GM20000 (cell line): Measurements from ENCODE around the gene CUX1.

Source experiments
- DNase-seq: peaks from one replicate; pipeline ENCODE4 v3.0.0; 2012; ENCODE audit warnings: low spot score
- CTCF ChIP-seq: IDR thresholded peaks from 2 replicates; pipeline ENCODE4 v1.5.1; 2012; ENCODE audit warnings: mild to moderate bottlenecking, control low read depth; ENCODE audit errors: extremely low read depth, missing control alignments

The CUX1 gene

GRCh38 chr7:101854084-101854865 is 36.8 kb downstream of the CUX1 start:
- TF ChIP-seq CTCF, result no peak
- DNase-seq, result no peak

DNA sequence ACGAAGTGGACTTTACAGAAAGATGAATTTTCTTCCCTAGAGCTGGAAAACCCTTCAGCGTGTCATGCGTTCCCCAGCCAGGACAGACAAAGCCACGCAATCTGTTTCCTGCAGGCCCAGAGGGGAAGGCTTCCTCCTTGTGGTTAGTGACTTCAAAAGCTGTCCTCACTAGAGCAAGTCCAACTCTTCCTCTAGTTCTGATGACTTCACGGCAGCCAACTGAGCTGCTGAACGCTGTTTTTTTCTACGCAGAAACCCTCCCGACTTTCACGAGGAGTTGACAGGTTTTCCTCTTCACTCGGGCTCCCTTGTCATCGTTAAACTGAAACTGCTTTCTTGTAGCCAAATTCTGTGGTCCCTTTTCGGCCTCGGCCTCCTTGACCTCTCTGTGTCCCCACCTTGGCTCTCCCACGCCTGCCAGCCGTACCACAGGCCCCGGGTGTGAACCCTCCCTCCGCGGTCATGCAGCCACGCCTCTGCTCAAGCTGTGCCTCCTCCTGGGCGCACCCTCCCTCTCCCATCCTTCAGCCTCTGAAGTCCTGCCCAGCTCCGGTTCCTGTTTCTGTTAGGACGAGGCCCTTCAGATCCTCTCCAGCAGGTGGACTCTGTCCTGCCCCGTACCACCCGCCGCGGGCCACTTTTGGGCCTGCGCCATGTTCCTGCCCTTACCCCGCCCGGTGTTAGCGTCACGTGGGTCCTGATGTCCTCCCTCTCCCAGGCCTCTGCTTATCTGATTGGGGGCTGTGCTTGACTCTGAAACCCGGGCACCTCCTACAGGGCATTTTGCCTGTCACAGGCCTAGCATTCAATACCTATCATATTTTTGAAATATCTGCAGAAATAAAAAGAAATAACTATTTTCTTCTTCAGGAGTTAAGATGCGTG is 39.3 kb downstream of the CUX1 start:
- DNase-seq, result peak; percentile 83
- TF ChIP-seq CTCF, result no peak

DNA sequence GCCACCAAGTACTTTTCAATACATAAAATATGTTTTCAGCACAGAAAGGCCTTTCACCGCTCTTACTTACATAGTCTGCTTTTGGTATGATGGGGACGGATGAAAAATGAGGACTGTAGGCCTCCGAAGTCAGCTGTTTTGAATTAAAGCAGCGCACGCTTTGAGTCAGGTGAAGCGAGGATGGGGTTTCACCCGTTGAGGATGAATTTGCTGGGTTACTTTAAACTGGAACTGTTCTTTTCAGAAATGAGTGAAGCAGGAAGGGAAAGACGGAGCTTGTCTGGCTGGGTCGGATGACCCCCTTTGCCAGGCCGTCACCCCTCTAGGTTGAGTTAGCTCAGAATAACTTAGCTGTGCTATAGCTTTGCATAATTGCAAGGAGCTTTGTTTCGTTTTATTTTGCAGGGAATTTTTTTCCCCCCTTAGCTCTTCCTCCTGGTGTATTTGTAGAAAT is 40.0 kb downstream of the CUX1 start:
- TF ChIP-seq CTCF, result no peak
- peak; percentile 58 for DNase-seq

- DNase-seq, result no peak
- no peak for TF ChIP-seq CTCF
These were observed 41.3 kb downstream of the CUX1 start for GRCh38 chr7:101858437-101859385.

DNA sequence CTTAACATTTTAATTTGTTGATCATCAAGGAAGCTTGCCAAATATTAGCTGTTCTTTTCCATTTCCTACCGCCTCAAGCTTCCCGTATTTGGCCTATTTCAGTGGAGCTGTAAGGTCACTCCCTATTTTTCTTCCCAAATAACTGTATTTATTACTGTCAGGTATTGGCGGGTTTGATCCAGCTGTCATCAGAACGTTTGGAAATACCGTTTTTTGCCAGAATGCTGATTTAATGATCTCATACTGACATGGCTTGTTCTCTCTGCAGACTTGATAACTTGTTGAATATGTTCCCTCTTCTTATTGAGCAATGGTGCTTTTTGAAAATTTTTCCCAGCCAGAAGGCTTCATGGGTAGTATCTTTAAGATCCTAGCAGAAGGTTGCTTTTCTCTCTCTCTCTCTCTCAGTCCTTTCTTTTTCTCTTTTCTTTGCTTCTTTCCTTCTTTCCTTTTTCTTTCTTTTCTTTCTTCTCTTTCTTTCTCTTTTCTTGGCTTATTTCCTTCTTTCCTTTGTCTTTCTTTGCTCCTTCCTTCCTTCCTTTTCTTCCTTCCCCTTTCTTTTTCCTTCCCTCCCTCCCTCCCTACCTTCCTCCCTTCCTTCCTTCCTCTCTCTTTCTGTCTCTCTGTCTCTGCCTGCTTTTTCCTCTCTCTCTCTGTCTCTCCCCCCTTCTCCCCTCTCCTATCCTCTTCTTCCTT is 42.1 kb downstream of the CUX1 start:
- no peak for TF ChIP-seq CTCF

GRCh38 chr7:101860316-101861217 is 43.1 kb downstream of the CUX1 start:
- TF ChIP-seq CTCF, result no peak

More for the DNA sequence above, 42.1 kb downstream of the CUX1 start:
- no peak for DNase-seq

More at GRCh38 chr7:101860316-101861217, 43.1 kb downstream of the CUX1 start:
- no peak for DNase-seq
